GM04503 (cell line): ENCODE measurements around the gene CX3CR1.
"Not testable (repeated sequence)": the region's sequence is repeated elsewhere in the genome, so short reads cannot be mapped to it uniquely, and the experiment has no call there.

Source experiments
- DNase-seq: peaks from one replicate; pipeline ENCODE4 v3.0.0-alpha.2; 2012; ENCODE audit warnings: low read depth

CX3CR1 gene, protein sequence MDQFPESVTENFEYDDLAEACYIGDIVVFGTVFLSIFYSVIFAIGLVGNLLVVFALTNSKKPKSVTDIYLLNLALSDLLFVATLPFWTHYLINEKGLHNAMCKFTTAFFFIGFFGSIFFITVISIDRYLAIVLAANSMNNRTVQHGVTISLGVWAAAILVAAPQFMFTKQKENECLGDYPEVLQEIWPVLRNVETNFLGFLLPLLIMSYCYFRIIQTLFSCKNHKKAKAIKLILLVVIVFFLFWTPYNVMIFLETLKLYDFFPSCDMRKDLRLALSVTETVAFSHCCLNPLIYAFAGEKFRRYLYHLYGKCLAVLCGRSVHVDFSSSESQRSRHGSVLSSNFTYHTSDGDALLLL

DNA sequence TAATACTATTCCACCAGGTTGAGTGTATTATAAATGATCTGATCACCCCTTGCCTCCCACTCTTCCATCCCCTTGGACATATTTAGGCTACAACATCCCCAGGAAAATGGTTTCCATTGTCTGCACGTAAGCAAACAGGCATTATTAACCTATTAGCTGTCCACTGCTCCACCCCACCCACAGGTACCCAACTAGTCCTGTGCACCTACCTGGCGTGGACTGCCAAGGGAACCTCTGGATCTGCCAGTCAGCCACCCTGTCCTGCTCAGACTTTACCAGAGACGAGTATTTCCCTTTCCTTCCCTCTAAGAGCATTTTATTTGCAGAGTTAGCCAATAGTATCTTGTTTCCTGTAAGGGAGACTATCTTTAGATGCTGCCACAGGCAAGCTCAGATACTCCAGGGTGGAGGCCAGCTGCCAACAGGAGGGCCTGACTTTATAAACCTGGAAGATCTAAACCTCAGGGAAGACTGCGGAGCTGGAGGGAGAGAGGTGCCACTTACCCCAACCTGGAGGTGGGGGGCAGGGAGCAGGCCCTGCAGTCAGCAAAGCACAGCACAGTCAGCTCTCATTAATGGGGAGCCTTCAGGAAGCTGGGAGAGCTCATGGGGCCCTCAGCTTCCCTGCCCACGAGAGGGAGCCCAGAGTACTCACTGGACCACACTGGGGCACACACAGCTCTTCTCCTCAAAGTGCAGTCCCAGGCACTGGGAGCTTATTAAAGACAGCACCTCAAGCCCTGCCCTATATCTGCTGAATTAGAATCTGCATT lies at the start of gene CX3CR1:
TSS of gene CX3CR1 (minus strand) at position 292 of the 773 bp plus-strand sequence. CDS start 13,527 bp downstream, outside the sequence.
- no peak for DNase-seq

DNA sequence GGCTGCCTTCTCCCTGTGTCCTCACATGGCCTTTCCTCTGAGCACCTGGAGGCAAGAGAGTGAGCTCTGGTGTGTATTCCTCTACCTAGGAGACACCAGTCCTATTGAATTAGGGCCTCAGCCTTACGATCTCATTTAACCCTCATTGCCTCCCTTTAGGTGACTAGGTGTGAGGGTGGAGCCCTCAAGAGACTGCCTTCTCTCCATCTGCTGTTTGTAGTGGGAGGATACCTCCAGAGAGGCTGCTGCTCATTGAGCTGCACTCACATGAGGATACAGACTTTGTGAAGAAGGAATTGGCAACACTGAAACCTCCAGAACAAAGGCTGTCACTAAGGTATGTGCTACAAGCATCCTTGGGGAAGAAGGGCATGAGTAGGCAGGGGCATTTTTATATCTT lies 49.7 kb upstream of the CX3CR1 start, which contains the start of gene CCR8:
TSS of gene CCR8 (plus strand) at position 217 of the 400 bp plus-strand sequence. CDS start 2,623 bp downstream, outside the sequence.
- DNase-seq, result no peak

DNA sequence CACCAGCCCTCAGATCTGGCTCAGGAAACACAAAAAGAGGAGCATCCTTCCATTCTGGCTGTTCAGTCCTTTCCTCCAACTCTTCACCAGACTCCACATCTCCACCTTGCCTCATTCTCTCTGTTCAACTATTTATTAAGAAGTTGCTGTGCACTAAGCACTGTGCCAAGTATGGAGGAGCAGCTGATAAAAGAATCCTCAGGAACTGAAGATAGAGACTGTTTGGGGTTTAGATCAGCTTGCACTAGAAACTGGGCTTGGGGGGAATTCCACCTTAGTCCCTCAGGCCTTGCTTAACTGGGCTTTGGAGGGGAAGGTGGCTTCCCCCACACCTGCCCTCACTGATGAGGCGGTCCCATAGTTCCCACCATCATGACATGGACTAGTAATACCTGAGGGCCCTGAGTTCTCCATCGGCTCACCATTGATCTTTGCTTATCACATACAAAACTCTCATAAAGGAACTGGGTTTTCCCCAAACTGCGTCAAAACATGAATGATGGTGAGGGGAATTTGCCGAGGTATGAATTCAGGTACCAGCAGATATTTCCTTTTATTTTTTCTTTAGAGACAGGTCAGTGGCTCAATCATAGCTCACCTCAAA lies 48.0 kb upstream of the CX3CR1 start:
- no peak for DNase-seq

DNA sequence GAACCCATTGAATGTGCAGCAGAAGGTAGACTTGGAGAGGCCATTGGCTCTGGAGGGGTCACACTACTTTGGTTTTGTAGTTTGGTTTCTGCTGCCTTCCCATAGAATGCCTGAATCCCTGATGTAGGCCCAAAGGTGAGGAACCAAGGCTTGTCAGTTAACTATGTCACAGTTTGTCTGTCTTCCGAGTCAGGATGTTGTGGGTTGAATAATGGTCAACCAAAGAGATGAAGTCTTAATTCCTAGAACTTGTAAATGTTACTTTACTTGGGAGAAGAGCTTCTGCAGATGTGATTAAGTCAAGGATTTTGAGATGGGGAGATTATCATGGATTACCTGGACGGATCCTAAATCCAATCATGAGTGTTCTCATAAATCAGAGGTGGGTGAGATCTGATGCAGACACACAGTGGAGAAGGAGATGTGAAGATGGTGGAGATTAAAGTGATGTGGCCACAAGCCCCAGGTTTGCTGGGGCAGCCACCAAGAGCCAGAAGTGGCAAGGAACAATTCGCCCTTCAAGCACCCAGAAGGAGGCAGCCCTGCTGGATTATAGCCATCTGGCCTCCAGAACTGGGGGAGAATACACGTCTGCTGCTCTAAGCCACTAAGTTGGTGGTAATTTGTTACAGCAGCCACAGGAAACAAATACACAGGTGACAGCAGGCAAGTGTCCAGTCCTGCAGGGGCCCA lies 47.4 kb upstream of the CX3CR1 start:
- no peak for DNase-seq

DNA sequence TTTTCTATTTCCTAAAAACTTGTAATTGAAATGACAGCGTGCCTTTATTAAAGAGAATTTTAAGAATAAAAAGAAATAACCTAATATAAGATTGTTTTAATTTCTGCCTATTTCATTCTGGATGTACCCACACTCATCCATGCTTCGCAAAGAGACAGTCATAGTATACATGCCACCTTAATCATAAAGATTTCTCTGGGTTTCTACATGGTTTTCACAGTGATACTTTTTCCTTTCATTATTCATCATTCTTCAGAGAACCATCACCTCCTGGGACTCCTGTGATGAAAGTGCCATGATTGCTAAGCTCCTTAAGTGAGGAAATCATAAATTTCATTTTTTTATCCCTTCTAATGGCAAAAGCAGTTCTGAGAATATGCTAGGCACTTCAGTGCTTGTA lies 45.4 kb upstream of the CX3CR1 start:
- no peak for DNase-seq

DNA sequence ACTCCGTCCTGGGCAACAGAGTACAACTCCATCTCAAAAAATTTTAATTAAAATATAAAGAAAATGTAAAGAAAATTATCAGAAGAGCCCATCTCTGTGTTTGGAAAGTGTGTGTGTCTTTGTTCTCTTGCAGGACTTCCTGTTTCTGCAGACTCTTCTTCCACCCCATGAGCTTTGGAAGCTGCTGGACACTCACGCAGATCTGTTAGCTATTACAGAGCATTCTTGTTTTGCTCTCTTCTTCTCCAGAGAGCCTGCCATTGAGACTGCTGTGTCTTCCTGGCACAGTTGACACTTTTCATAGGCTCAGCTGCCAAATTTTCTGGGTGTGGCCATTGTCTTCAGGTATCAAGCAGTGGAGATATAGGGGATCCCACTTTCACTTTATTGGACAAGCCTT lies 43.7 kb upstream of the CX3CR1 start:
- no peak for DNase-seq

DNA sequence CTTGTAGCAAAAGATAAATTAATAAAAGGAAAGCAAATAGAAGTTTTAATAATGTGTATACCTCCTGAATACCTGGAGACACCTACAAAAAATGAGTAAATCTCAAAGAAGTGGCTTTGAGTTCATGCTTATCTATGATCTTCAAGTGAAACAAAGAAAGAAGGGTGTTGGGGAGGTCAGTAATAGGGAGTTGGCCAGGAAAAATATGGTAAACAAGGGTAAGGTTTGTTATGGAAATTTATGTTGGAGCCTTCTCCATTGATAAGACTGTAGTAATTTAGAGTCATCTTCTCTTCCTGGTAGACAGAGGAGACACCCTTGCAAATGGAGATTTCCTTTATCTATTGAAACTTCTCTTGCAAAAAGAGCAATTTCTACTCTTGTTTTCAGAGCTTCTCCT lies 43.1 kb upstream of the CX3CR1 start:
- no peak for DNase-seq

DNA sequence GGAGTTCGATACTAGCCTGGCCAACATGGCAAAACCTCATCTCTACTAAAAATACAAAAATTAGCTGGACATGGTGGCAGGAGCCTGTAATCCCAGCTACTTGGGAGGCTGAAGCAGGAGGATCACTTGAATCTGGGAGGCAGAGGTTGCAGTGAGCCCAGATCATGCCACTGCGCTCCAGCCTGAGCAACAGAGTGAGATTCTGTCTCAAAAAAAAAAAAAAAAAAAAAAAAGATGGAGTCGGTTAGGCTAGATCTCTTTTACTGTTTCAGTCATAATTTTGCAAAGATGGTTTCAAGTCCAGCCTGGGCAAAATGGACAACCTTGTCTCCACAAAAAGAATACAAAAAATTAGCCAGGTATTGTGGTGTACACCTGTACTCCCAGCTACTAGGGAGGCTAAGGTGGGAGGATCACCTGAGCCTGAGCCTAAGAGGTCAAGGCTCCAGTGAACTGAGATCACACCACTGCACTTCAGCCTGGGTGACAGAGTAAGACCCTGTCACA lies 42.4 kb upstream of the CX3CR1 start:
- DNase-seq, result not testable (repeated sequence)

DNA sequence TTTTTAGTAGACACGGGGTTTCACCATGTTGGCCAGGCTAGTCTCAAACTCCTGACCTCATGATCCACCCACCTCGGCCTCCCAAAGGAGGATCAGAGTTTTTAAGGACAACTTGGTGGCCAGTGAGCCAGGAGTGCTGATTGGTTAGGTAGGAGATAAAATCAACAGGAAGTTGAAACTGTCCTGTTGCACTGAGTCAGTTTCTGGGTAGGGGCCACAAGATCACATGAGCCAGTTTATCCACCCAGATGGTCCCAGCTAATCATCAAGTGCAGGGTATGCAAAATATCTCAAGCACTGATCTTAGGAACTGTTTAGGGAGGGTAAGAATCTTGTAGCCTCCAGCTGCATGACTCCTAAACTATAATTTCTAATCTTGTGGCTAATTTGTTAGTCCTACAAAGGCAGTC lies 41.7 kb upstream of the CX3CR1 start:
- DNase-seq, result not testable (repeated sequence)

DNA sequence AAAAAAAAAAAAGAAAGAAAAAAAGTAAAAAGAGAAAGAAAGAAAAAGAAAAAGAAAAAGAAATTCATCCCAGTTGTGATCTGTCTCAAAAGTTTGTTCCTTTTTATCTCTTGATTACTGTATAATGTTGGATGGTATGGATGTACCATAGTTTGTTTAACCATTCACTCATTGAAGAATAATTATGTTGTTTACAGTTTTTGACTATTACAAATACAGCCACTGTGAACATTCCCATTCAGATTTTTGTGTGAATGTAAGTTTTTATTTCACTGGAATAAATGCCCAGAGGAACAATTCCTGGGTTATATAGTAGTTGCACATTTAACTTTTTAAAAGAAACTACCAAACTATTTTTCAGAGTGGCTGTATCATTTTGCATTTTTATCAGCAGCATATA lies 39.4 kb upstream of the CX3CR1 start:
- no peak for DNase-seq

DNA sequence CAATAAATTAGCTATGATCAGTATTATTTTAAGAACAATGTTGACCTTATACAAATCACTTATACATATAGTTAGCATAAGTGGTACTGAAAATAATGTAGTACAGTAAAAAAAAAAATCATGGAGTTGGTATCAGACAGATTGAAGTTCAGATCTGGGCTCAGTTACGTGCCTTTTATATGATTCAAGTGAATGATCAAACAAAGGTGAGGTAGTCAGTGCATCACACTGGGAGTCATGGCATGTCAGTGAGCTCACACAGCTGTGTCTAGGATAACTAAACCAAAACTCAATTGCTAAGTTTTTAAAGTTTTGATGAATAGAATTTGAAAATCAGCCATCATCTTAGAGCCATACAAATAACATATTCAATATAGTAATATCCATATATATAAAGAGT lies 38.5 kb upstream of the CX3CR1 start:
- no peak for DNase-seq

DNA sequence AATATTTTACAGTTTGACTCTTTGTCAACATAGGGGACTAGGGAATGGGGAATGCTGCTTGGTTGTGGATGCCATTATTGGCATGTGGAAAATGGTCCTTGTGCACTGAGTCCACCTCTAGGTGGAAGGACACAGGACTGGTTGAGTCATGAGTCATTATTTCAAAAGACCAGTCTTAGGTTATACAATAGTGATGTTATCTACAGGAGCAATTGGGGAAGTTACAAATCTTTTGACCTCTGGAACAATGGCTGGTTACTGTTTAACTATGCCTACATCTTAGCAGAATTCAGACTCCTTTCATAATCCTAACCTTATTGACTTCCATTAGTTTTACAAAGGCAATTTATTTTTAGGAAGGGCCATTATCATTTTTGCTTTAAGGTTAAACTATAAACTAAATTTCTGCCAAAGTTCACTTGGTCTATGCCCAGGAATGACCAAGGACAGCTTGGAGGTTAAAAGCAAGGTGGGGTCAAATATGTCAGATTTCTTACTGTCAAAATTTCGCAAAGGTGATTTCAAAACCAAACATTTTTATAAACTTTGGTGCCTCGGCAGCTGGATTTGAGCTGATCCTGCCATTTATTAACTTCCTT lies 37.8 kb upstream of the CX3CR1 start:
- DNase-seq, result no peak

DNA sequence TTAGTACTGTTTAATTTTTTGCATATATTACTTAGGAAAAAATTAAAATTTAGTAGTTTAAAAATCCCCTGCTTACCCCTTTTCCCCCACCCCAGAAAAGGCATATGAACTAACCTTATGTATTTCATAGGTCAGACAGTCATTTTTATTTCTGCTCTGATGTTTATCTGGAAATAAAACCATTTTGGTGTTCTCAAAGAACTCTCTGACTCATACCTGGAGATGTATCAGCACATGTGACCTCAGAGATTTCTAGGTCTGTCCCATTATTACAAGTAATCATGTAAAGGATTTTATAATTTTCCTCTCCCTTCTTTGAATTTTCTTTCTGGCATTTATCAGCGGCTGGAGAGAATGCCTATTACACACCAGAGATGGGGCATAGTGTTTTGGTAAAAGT lies 35.6 kb upstream of the CX3CR1 start:
- DNase-seq, result no peak

DNA sequence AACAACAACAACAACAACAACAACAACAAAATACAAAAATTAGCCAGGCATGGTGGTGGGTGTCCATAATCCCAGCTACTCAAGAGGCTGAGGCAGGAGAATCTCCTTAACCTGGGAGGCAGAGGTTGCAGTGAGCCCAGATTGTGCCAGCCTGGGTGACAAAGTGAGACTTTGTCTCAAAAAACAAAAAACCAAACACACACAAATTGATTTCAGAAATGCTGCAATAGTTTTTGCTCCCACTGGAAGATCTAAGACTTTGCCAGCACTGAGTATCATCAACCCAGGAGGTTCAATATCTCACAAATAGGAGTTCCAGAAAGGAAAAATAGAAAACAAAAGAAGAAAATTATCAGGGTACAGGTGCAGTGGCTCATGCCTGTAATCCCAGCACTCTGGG lies 33.5 kb upstream of the CX3CR1 start:
- DNase-seq, result no peak

DNA sequence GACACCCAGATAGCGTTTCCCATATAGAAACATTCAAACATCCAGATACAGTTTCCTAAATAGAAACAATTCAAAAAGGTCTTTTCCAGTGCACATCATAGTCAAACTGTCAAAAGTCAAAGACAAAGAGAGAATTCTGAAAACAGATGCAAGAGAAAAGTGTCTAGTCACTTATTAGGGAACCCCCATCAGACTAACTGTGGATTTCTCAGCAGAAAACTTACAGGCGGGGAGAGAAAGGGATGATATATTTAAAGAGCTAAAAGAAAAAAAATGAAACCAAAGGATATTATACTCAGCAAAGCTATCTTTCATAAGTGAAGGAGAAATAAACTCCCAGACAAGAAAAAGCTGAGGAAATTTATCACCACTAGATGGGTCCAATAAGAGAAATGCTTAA lies 22.3 kb upstream of the CX3CR1 start:
- no peak for DNase-seq

DNA sequence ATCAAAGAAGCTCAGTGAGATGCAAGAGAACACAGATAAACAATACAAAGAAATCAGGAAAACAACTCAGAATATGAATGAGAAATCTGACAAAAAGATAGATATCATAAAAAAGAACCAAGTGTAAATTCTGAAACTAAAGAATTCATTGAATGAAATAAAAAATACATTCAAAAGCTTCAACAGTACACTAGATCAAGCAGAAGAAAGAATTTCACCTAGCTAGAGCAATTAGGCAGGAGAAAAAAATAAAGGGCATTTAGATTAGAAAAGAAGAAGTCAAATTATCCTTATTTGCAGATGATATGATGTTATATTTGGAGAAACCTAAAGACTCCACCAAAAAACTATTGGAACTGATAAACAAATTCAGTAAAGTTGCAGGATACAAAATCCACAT lies 19.4 kb upstream of the CX3CR1 start:
- DNase-seq, result no peak

DNA sequence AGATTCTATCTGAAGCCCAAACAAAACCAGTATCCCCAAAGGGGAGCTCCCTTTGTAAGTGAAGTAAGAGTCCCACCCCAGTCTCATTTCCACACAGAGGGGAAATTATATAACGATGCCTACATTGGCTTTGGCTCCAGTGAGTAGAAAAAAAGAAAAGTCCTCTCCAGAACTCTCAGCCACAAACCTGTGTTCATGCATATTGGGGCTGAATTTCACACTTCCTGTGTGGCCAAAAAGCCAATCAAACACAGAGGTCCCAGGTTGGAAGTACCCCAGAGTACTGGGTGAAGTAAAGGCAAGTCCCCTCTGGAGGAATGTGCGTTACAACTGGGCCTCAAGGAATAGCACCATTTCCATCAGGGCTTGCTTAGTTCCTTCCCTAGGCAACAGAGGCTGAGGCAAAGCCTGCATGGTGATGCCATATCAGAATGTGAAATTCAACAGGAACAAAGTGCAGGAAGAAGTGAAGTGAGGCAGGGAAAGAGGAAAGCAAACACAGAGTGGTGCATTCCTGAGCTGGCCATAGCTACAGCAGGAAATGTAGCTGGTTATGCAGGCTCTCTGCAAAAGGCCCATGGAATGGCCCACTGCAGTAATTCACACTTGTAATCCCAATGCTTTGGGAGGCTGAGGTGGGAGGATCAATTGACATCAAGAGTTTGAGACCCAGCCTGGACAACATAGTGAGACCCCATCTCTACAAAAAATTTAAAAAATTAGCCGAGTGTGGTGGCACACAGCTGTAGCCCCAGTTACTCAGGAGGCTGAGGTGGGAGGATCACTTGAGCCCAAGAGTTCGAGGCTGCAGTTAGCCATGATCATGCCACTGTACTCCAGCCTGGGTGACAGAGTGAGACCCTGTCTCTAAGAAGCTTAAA lies 16.6 kb upstream of the CX3CR1 start:
- no peak for DNase-seq

DNA sequence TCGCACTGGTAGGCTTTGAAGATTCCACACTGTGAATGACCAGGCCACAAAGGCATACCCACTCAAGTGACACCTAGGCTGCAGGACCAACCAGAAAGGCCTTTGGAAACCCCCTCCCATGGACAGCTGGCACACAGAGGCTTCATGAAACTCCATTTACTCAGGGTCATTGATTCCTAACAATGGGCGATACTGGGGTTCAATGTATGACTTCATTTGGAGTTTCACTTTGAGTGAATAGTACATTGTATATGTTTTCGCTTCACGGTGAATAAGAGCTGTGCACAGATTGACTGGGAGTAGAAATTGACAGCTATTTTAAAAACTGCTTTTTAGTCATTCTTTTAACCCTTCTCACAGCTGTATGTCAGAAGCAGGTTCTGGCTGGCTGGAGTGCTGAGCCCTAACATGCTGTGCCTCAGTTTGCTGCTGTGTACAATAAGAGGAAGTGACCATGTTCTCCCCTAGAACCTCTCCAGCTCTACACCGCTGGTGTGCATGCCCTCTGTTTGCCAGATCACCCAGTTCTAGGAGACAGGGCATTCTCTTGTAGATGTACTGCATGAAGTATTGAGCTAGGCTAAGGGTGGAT lies 15.4 kb upstream of the CX3CR1 start:
- DNase-seq, result no peak

DNA sequence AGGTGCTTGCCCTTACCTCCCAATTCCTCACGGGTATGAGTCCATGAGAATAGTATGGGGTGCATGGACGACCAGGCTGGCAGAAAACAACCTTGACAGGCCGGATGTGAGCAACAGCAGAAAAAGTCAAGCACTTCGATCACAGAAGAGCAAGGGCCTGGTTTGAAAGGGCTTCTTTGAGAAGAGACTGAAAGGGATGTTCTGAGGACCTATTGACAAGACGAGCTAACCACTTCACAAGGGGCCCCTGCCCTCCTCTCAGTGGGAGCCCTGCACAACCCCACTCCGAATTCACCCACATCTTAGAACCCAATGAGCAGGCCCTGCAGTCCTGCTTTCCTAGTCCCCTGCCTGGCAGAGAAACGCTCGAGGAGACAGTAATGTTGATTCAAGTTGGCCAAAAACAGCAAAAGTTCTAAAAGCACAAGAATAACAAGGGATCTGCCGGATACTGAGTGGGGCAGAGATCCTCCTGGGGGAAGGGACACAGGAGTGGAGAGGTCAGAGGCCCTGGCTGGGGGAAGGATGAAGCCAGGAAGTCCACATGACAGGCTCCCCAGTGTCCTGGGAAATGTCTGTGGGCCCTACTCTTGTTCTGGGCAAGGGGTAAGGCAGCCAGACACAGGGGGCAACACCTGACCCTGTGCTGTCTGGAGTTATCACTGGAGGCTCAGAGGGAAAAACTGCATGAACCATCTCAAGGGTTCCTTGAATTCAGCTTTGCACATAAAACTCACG lies 14.8 kb upstream of the CX3CR1 start:
- DNase-seq, result no peak

DNA sequence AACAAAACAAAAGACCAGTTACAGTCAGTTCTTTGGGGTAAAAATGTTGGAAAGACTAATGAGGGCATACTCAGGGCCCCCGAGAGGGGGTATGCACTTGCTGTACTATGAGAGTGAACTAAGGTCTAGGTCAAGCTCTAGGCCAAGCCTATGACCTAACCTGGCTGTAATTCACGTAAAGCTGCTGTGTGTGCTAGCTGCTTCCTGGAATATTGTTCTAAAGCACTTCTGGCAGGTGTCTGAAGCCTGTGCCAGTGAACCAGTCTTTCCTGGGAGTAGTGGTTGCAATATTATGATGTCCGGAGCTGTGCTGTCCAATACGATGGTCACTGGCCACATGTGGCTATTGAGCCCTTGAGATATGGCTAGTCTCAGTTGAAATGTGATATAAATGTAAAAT lies 13.1 kb upstream of the CX3CR1 start:
- no peak for DNase-seq
